Right kidney (tissue), 1 donor: Measurements from ENCODE around the gene CGNL1.

Source experiments
- DNase-seq: peaks from one replicate; pipeline ENCODE4 v3.0.0-alpha.2; 2016

Gene CGNL1

GRCh38 chr15:57575363-57575762 is 199.1 kb downstream of the CGNL1 start:
- DNase-seq: no peak

DNA sequence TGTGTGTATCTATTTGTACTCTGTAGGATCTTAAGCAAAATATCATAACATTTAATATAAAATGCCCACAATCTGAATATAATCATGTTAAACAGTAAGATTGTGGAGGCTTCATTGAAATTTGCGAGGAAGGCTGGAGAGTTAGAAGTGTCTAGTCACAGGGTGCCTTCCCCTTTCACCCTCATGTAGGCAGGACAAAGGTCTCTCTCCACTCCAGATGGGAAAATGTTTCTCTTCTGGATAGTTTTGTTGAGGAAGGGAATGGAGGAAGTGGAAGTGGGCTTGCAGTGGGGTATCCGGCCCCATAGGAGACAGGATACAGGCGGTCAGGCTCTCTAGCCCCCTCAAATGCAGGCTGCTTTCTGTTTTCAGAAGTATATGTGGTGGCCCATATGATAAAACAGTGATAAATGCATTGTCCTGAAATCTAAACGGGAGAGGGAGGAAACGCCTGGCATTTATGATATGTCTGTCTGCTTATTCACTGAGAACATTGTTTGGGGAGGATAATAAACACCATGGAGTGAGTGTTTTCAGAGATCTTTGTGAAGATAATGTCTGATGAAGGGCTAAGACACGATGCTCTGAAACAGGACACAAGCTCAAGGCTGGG is 202.1 kb downstream of the CGNL1 start:
- DNase-seq: no peak

- DNase-seq: no peak
Measured at GRCh38 chr15:57580428-57580827, 204.1 kb downstream of the CGNL1 start.

GRCh38 chr15:57580866-57581265 is 204.6 kb downstream of the CGNL1 start:
- DNase-seq: no peak

GRCh38 chr15:57582090-57582489 is 205.8 kb downstream of the CGNL1 start:
- DNase-seq: no peak

DNA sequence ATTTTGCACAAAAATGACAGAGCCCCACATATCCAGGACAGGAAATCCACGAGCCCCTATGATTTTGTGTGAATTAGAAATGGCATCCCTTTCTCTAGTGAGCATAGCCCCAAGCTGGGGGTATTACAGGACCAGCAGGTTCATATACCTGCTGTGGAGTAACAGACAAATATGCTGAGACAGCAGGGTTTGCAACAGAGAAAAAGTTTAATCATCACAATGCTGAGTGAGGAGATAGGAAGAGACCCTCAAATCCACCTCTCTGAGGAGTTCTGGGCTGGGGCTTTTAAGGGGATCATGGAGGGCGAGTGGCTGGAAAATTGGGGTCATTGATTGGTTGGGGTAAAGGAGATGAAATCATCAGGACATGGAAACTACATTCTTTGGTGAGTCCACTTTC is 207.0 kb downstream of the CGNL1 start:
- DNase-seq: no peak

- DNase-seq: no peak
Measured at GRCh38 chr15:57583720-57584119, 207.4 kb downstream of the CGNL1 start.

DNA sequence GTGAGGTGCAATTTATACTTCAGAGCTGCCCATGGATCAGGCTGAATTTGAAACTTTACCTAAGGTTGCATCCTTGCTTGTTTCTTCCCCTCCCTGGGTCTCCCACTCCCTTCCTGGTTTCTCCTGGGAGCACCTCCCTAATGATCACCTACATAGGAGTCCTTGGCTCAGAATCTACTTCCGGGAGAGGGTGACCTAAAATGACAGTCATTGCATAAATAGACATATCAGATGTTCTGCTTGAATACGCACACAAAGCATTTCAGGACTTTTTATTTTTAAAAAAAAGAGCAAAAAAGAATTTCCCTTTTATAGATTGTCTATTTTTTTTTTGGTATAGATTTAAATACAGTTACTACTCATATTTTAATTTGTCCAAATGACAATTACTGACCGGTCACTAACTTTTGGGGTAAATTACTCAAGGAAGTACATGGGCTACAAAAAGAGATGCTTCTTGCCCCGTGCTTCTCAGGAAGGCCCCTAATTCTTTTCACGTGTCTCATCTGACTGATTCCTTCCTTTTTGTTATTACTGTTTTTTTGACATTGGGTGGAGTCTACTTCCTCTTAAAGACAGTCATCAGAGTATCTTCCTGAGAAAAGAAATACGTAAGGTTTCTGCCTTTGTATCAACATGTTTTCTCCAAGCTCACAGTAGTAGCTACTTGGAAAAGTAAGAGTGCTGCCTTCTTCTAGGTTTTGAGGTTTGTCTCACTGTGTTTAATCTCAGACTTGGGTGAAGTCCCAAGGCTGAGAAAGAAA is 210.5 kb downstream of the CGNL1 start:
- DNase-seq: no peak

- DNase-seq: no peak
Measured at GRCh38 chr15:57589281-57589680, 213.0 kb downstream of the CGNL1 start.

DNA sequence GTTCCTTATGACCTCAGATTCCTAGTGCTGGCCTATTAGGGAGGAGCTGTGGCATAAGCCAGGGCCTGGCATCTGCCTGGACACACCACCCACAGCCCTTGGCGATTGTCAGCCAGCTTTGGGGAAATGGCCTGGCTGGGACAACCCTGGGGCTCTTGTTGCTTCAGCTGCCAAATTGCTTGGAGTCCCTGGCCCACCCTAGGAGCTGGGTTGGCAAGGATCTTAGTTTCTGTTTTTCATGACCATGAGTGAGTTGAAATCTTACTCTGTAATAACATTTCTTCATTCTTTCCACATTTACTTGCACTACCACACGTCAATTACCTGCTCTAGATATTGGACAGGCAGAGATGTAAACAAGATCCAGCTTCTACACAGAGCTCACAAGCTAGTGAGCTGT is 213.4 kb downstream of the CGNL1 start:
- DNase-seq: no peak

- peak; percentile 39 for DNase-seq
Measured at GRCh38 chr15:57591237-57591821, 215.0 kb downstream of the CGNL1 start.

- peak; percentile 76 for DNase-seq
Measured at GRCh38 chr15:57591822-57592367, 215.6 kb downstream of the CGNL1 start, which contains the start of gene MYZAP. TSS of gene MYZAP (plus strand) at chr15:57591904. CDS start at chr15:57592035, 131 bp downstream.

- no peak for DNase-seq
Measured at GRCh38 chr15:57592426-57592825, 216.1 kb downstream of the CGNL1 start.

DNA sequence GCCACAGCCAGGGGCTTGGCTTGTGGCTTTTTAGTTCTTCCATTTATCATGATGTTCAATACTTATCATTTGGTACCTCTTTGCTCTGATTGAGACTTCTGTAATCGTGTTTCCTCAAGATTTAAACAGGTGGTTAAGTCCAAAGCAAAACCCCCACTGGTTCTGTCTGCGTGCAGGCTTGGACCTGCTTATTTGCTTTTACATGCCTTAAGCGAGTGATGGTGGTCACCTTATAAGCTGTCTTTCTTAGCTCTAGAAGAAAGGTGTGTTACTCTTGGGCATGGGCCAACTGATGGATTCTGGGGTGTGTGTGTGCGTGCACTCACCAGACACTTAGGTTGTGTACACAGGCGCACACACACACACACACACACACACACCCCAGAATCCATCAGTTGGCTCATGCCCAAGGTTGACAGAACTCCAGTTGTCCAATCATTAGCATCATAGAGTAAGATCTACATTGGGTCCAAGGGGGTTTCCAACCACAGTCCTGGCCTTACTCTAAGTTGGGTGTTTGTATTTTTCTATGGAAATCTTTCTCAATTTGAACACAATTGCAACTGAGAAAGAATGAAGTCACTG is 216.6 kb downstream of the CGNL1 start:
- DNase-seq: no peak

DNA sequence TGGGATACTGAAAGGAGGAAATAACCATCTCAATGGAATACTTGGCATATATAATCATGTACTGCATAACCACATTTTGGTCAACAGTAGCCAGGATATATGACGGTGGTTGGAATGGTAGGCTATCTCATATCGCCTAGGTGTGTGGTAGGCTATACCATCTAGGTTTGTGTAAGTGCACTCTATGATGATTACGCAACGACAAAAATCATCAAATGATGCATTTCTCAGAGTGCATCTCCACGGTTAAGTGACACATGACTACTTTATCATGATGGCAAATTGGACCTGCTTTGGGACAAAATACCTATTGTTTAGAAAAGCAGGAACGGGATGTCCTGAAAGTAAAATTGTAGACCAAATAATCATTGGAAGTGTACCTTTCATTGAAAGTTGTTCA is 218.2 kb downstream of the CGNL1 start:
- DNase-seq: no peak

- DNase-seq: no peak
Measured at GRCh38 chr15:57595011-57595866, 218.9 kb downstream of the CGNL1 start.

DNA sequence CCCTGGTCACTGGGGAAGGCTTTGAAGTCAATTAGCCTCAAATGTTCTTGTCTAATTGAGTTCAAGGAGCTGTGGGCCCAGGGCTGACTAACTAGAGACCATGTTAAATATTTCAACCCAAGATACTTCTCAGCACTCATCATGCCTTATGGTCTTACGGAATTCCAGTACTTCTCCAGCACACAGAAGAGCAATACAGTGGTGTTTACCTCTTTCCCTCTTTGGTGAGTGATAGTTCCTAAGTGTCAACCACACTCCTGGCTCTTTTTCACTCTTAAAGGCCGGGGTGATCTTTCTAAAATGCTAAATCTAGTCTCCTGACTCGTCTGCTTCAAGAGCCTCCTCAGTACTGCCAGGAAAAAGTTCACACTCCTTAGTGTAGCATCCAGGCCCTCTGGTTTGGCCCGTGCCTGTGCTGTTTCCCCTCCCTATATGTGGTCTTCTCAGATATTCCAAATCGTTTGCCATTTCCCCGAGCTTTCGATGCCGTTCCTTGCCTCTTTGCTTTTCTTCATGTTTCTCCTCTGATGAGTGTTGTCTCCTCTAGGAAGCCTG is 220.1 kb downstream of the CGNL1 start:
- DNase-seq: no peak

- no peak for DNase-seq
Measured at GRCh38 chr15:57596978-57597377, 220.7 kb downstream of the CGNL1 start.

DNA sequence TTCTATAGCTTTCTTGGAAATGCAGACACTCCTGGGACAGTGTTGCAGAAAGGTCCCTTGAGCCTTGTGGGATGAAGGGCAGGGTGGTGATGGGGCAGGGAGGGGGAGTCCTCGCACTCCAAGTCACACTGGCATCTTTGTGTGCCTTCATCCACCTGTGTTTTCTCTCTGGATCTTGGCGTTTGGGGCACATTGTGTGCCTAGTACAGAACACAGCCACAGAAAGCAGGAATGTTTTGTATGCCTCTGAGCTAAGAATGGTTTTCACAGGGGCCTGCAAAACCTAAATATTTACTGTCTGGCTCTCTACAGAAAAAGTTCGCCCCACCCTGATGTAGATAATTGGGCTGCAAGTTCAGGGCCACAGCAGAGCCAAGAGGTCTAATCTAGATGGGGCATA is 221.1 kb downstream of the CGNL1 start:
- DNase-seq: no peak

- DNase-seq: no peak
Measured at GRCh38 chr15:57598346-57598745, 222.0 kb downstream of the CGNL1 start.

DNA sequence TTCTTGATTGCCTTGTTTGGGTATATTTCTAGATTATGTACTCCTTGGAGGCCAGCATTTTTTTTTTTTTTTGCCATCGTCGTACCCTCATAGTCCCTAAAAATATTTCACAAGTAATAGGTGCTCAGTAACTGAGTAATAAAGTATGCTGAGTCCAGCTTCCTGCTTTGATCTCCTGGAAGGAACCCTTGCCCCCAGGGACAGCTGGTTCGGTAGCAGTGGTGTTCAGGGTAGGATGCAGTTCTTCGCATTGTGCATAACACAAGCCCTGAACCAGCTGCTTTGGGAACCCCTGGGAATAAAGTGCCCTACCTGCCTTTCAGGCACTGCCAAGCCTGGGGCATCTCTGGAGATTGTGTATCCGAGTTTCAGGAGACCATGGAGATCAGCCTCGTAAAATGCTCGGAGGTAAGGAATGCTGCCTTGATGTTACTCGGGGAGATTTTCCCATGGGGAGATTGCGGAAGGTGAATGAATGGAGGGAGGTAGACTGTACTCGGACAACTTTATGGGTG is 223.0 kb downstream of the CGNL1 start:
- DNase-seq: no peak

DNA sequence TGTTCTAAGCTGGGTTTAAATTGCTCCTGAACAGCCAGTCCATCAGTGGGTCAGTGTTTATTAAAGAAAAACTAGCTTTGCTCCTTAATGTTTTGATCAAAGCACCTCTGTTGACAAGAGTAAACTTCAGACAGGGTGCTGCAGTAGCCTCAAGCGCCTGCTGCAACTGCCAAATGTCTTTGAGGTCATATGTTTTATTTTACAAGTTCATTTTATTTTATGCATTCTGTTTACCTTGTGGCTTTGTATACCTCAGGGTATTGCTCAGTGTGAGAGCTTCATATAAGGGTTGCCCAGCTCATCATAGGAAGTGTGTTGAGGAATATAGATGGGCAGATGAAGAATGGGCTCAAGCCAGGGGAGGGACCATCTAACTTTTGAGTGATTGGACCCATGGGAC is 223.9 kb downstream of the CGNL1 start:
- no peak for DNase-seq
